Spleen (tissue), 13 donors: ENCODE results near the gene PTGES. TPM values are rescaled to one million over a fixed set of nuclear protein-coding genes. Genes with fewer than 3 reads are reported as not detected.
A peak's percentile ranks its signal among the peaks of the same experiment; 100 is the strongest.
"Not testable (repeated sequence)": the region's sequence is repeated elsewhere in the genome, so short reads cannot be mapped to it uniquely, and the experiment has no call there.

Source experiments
- DNase-seq: peaks from one replicate; pipeline ENCODE4 v3.0.0-alpha.2; 2020
- H3K27ac ChIP-seq, 8 donors: fragments of 200-600 bp; sonication (generic) in 7 of 8; 1 replicate in 4 of 8; 2 replicates in 4 of 8; pipeline versions ENCODE4 v1.5.0 to v1.8.0; 2016 to 2021; ENCODE audit warnings: inconsistent platforms in 4 of 8, mild to moderate bottlenecking in 4 of 8, moderate library complexity in 1 of 8
- H3K27me3 ChIP-seq, 7 donors: fragments of 200-600 bp; sonication (generic) in 6 of 7; replicated peaks in 1 of 7; 1 replicate in 4 of 7; 2 replicates in 3 of 7; pipeline versions ENCODE4 v1.5.0 to v1.8.0; 2016 to 2021; ENCODE audit warnings: inconsistent platforms in 3 of 7, mild to moderate bottlenecking in 1 of 7
- H3K36me3 ChIP-seq, 6 donors: fragments of 200-600 bp; sonication (generic) in 5 of 6; 1 replicate in 4 of 6; 2 replicates in 2 of 6; pipeline versions ENCODE4 v1.5.0 to v1.8.0; 2016 to 2021; ENCODE audit warnings: inconsistent platforms in 2 of 6
- H3K4me1 ChIP-seq, 6 donors: fragments of 200-600 bp; sonication (generic) in 5 of 6; 1 replicate in 3 of 6; 2 replicates in 3 of 6; pipeline versions ENCODE4 v1.5.0 to v1.8.0; 2016 to 2021; ENCODE audit warnings: inconsistent platforms in 3 of 6
- H3K4me3 ChIP-seq, 8 donors: fragments of 200-600 bp; sonication (generic) in 7 of 8; 1 replicate in 4 of 8; 2 replicates in 4 of 8; pipeline versions ENCODE4 v1.5.0 to v1.8.0; 2016 to 2021; ENCODE audit warnings: inconsistent platforms in 4 of 8, mild to moderate bottlenecking in 4 of 8, moderate library complexity in 2 of 8
- H3K9me3 ChIP-seq, 8 donors: fragments of 200-600 bp; sonication (generic) in 7 of 8; 1 replicate in 4 of 8; 2 replicates in 4 of 8; pipeline versions ENCODE4 v1.5.0 to v1.8.0; 2016 to 2021; ENCODE audit warnings: inconsistent platforms in 4 of 8
- POLR2A ChIP-seq, 3 donors: fragments of 450-650 bp; IDR thresholded peaks; one replicate each; pipeline ENCODE4 v1.5.1; 2017; ENCODE audit warnings: antibody characterized with exemption in 3 of 3, mild to moderate bottlenecking in 1 of 3
- POLR2AphosphoS5 ChIP-seq, 3 donors: sonication (generic); formaldehyde crosslinking; IDR thresholded peaks; one replicate each; pipeline ENCODE4 v1.5.1; 2017; ENCODE audit warnings: antibody characterized with exemption in 3 of 3
- WGBS, 5 donors: extraction: QIAGEN DNeasy Blood & Tissue Kit in 3 of 5; methylation state at CpG; one replicate each; pipeline versions ENCODE4 v1.1.5 to v1.1.7; 2013 to 2018; 5-methylcytosine and 5-hydroxymethylcytosine counted together
- intact Hi-C: fragments of 100-400 bp; cut with DNase I; formaldehyde crosslinking; loops from one replicate; pipeline ENCODE4 v1.15.0; 2023; ENCODE audit warnings: low total_unique reads
- long read RNA-seq, 2 donors: transcript quantifications; one replicate each; lab custom pipeline, GENCODE V29; 2026
- polyA plus RNA-seq, 3 donors: library from polyadenylated mRNA; stranded (reverse); fragments of 200-250 nt; gene quantifications; one replicate each; pipeline ENCODE4 v1.2.1, GENCODE V29; 2013
- total RNA-seq, 7 donors: library from RNA; depleted of rRNA in 3 of 7; stranded (reverse); fragments of >200 nt in 3 of 7; fragmentation: NEBNext Ultra II Directional in 4 of 7; extraction: Animal tissue kit (Norgen Biotek cat#: 25700) in 4 of 7; gene quantifications; one replicate each; pipeline versions ENCODE4 v1.1.0 to v1.2.1, GENCODE V29; 2016 to 2021
- TF ChIP-seq, protein P1 (sequence below), 11 experiments: fragments of 200-600 bp in 7 of 11; fragments of 450-650 bp in 4 of 11; sonication (generic) in 4 of 11; IDR thresholded peaks in 8 of 11; conservative IDR thresholded peaks in 3 of 11; 1 replicate in 7 of 11; 2 replicates in 4 of 11; pipeline versions ENCODE4 v1.4.0 to v1.8.0; 2016 to 2021; ENCODE audit warnings: antibody characterized with exemption in 11 of 11, inconsistent platforms in 4 of 11, mild to moderate bottlenecking in 1 of 11
- donor health status: healthy with polysubstance abuse.
- donor health status: DM: no; HTN: no; CAD: no; lungs with moderate emphysema.
- donor health status: DM: no; HTN: no; CAD: no.
- donor health status: Bipolar disorder and iron deficiency.
- donor health status: healthy.
- donor health status: DM: no; HTN: no; CAD: no.
- donor health status: DM: yes; HTN: yes; CAD: no.

PTGES gene
- total RNA-seq, result 1 to 10 TPM; 1.4 to 7.2 (median 2.2) TPM
- 1 to 10 TPM; 4.7 to 6.1 (median 4.8) TPM for polyA plus RNA-seq
- long read RNA-seq, donor 1, partial matches to known transcripts, result 0 of 1 reads
- long read RNA-seq, donor 1, other reads (novel, unspliced or antisense), result 0 of 1 reads
- long read RNA-seq, donor 2, partial matches to known transcripts, result 0 of 3 reads
- long read RNA-seq, donor 2, other reads (novel, unspliced or antisense), result 0 of 3 reads

DNA sequence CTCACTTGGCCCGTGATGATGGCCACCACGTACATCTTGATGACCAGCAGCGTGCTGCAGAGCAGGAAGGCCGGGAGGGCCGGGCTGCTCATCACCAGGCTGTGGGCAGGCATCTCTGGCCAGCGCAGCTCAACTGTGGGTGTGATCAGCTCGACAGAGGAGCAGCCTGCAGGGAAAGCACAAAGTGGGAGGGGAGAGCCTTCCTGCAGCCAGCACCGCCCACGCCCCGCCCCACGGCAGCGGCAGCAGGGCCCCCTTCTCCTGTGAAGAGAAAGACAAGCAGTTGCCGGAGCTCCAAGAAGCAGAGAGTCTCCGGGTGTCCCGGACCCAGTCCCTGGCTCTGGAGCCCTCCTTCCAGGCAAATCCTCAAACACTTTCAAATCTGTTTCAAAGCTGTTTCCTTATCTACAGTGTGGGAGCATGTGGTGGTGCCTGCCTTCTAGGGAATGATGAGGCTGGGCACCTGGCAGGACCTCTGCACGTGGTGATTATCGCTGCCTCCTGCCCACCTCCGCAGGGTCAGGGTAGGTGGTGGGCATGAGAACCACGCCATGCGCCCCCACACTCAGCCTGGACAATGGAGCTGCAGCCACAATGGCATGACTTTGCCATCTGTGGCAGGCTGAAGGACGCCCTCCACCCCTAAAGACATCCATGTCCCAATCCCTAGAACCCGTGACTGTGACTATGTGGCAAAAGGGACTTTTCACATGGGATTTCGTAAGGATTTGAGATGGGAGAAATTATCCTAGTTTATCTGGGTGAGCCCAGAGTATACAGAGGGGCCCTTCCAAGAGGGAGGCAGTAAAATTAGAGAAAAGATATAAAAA, at the start of gene PTGES:
Gene PTGES (minus strand): TSS at position 143 of the 830 bp plus-strand sequence. CDS start 30 bp downstream, at position 113.
- 23 to 66% (median 25%) methylated on average over 8 to 23 of the region's 23 CpGs for WGBS, 5 donors
- peaks cover 0 to 24% (median 0%) of the 10 kb centered on the region in 7 donors for H3K27me3 ChIP-seq

GRCh38 chr9:129801504-129801903, 48.7 kb upstream of the PTGES start:
- Histone ChIP-seq H3K4me1 (peaks cover 8 to 37% (median 20%) of the 10 kb centered on the region in 6 donors), H3K4me3 (no peak overlapping the region), H3K9me3 (no peaks in the 10 kb centered on the region), H3K36me3 (peaks cover 0 to 23% (median under 1%) of the 10 kb centered on the region in 6 donors), H3K27ac (no peak overlapping the region), H3K27me3 (no peaks in the 10 kb centered on the region)
- intact Hi-C loops, result no loop called here
- DNase-seq, result no peak
- TF ChIP-seq, protein P1, sequence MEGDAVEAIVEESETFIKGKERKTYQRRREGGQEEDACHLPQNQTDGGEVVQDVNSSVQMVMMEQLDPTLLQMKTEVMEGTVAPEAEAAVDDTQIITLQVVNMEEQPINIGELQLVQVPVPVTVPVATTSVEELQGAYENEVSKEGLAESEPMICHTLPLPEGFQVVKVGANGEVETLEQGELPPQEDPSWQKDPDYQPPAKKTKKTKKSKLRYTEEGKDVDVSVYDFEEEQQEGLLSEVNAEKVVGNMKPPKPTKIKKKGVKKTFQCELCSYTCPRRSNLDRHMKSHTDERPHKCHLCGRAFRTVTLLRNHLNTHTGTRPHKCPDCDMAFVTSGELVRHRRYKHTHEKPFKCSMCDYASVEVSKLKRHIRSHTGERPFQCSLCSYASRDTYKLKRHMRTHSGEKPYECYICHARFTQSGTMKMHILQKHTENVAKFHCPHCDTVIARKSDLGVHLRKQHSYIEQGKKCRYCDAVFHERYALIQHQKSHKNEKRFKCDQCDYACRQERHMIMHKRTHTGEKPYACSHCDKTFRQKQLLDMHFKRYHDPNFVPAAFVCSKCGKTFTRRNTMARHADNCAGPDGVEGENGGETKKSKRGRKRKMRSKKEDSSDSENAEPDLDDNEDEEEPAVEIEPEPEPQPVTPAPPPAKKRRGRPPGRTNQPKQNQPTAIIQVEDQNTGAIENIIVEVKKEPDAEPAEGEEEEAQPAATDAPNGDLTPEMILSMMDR (IDR thresholded peaks at IDR 0.05 in 8 of 11, conservative IDR thresholded peaks at IDR 0.05 in 3 of 11), result no peak
- TF ChIP-seq POLR2AphosphoS5 (IDR thresholded peaks at IDR 0.05) (no peak), POLR2A (IDR thresholded peaks at IDR 0.05) (no peak)
- WGBS, 5 donors, result 86 to 92% (median 90%) methylated on average over 17 of the region's 17 CpGs

More for the DNA sequence above, at the start of gene PTGES:
- peak; percentile 80 for DNase-seq
- TF ChIP-seq POLR2A (IDR thresholded peaks at IDR 0.05), result no peak
- peak; percentile 19 to 74 (median 60) for TF ChIP-seq POLR2AphosphoS5 (IDR thresholded peaks at IDR 0.05)
- intact Hi-C loops, result no loop called here
- Histone ChIP-seq H3K4me3 (peak within 1 kb of the TSS in 4 of 8 donors; percentile 8 to 50 (median 23)), H3K4me1 (peaks cover 9 to 38% (median 25%) of the 10 kb centered on the region in 6 donors), H3K36me3 (no peaks in the 10 kb centered on the region), H3K27ac (peak within 1 kb of the TSS in 4 of 8 donors; percentile 2 to 21 (median 18)), H3K9me3 (no peaks in the 10 kb centered on the region)

- Histone ChIP-seq H3K4me3 (no peak overlapping the region), H3K36me3 (no peaks in the 10 kb centered on the region), H3K27ac (no peak overlapping the region), H3K4me1 (peaks cover 3 to 12% (median 5%) of the 10 kb centered on the region in 6 donors), H3K27me3 (no peaks in the 10 kb centered on the region), H3K9me3 (no peaks in the 10 kb centered on the region)
- 53 to 76% (median 72%) methylated on average over 6 of the region's 6 CpGs for WGBS, 5 donors
- no peak for DNase-seq
- no peak for TF ChIP-seq POLR2AphosphoS5 (IDR thresholded peaks at IDR 0.05)
- TF ChIP-seq, protein P1 (IDR thresholded peaks at IDR 0.05 in 8 of 11, conservative IDR thresholded peaks at IDR 0.05 in 3 of 11), result no peak
- no peak for TF ChIP-seq POLR2A (IDR thresholded peaks at IDR 0.05)
- intact Hi-C loops, result no loop called here
Measured at GRCh38 chr9:129798973-129799372, 46.1 kb upstream of the PTGES start.

DNA sequence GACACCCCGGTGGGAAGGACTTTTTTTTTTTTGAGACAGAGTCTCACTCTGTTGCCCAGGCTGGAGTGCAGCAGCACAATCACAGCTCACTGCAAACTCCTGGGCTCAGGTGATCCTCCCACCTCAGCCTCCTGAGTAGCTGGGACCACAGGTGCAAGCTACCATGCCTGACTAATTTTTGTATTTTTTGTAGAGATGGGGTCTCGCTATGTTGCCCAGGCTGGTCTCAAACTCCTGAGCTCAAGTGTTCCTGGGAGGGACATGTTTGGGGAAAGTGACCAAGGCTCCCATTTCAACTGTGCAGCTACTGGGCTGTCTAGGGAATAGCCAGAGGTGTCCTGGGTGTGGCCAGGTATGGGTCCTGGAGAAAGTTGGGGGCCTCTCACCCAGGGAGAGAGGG, 43.2 kb upstream of the PTGES start:
- WGBS, 5 donors, result 79 to 89% (median 83%) methylated on average over 2 of the region's 2 CpGs
- H3K4me3 ChIP-seq, DNase-seq, H3K9me3 ChIP-seq, H3K27ac ChIP-seq, H3K36me3 ChIP-seq, H3K27me3 ChIP-seq, H3K4me1 ChIP-seq, intact Hi-C loops: not testable (repeated sequence)

DNA sequence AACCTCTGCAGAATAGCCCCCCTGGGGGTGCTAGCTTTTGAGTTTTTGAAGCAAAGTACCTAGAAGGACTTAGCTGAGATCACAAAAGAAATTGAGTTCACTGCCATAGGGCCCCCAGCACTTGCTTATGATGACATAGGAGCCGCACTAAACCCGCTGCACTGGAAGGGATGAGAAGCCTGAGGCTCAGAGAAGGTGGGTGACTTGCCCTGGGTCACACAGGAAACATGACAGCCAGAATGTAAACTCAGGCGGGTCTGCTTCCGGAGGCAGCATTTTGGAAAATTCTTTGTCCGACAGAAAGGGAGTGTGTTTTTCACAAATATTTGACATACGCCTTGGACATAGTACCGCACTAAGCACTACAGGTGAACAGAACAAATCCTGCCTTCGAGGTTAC, 41.7 kb upstream of the PTGES start:
- Histone ChIP-seq H3K27ac (no peak overlapping the region), H3K4me1 (peaks cover 0 to 12% (median 10%) of the 10 kb centered on the region in 6 donors), H3K36me3 (no peaks in the 10 kb centered on the region), H3K9me3 (no peaks in the 10 kb centered on the region), H3K4me3 (no peak overlapping the region), H3K27me3 (peaks cover 0 to 10% (median 0%) of the 10 kb centered on the region in 7 donors)
- DNase-seq, result no peak
- 82 to 91% (median 88%) methylated on average over 8 of the region's 8 CpGs for WGBS, 5 donors
- TF ChIP-seq POLR2AphosphoS5 (IDR thresholded peaks at IDR 0.05), result no peak
- TF ChIP-seq, protein P1 (IDR thresholded peaks at IDR 0.05 in 8 of 11, conservative IDR thresholded peaks at IDR 0.05 in 3 of 11), result no peak
- TF ChIP-seq POLR2A (IDR thresholded peaks at IDR 0.05), result no peak
- intact Hi-C loops, result no loop called here
